Measurements from ENCODE around the gene MAP3K3. TPM values are rescaled to one million over a fixed set of nuclear protein-coding genes. Genes with fewer than 3 reads are reported as not detected.

The MAP3K3 gene
- total and polyA plus RNA-seq, 2 donors (not counting 3 experiments of a cell fraction or from before 2014, with no cell fraction given): 56.6 to 81.0 TPM

GRCh38 chr17:63685578-63685977 is 63.4 kb downstream of the MAP3K3 start:
- peaks cover 11 to 47% of the 10 kb centered on the region in 2 experiments for H3K36me3 ChIP-seq (ENCODE audit: control insufficient read depth in 2 of 2, extremely low read depth in 1 of 2, insufficient read depth in 2 of 2, low read length in 2 of 2)
- no TSS peak for BruUV-seq (replicated peaks)

More at GRCh38 chr17:63685578-63685977, 63.4 kb downstream of the MAP3K3 start:
- no peak overlapping the region for H3K27ac ChIP-seq (ENCODE audit: insufficient read depth, low read depth, low read length)
- H3K9ac ChIP-seq (replicated peaks; ENCODE audit: extremely low read depth, insufficient read depth, low read length): no peak overlapping the region
- H3K9me1 ChIP-seq (replicated peaks; ENCODE audit: control insufficient read depth, extremely low read depth, insufficient read depth, low read length): no peaks in the 10 kb centered on the region
- H2AFZ ChIP-seq (ENCODE audit: low read depth, low read length): no peak overlapping the region
- TF ChIP-seq EZH2 (IDR thresholded peaks at IDR 0.05; ENCODE audit: borderline replicate concordance, low read depth, low read length, severe bottlenecking): no peak
- TF ChIP-seq GATA2 (IDR thresholded peaks at IDR 0.05; ENCODE audit: insufficient read depth, insufficient read length, low read depth, low read length): no peak
- no peak for TF ChIP-seq JUN (IDR thresholded peaks at IDR 0.05; ENCODE audit: borderline replicate concordance, insufficient read depth, insufficient read length, low read depth)
- TF ChIP-seq CTCF (IDR thresholded peaks at IDR 0.05; ENCODE audit: extremely low read depth in 1 of 2, insufficient read depth in 1 of 2, low read depth in 1 of 2, low read length in 2 of 2): no peak
- TF ChIP-seq POLR2AphosphoS5 (IDR thresholded peaks at IDR 0.05; ENCODE audit: insufficient read depth, low read depth, low read length): no peak
- no peak for TF ChIP-seq MYC (IDR thresholded peaks at IDR 0.05; ENCODE audit: low read depth, low read length)
- no peak for TF ChIP-seq MAX (IDR thresholded peaks at IDR 0.05; ENCODE audit: insufficient read depth, insufficient read length)
- no peak for TF ChIP-seq POLR2A (IDR thresholded peaks at IDR 0.05; ENCODE audit: low read depth, low read length)
- TF ChIP-seq FOS (IDR thresholded peaks at IDR 0.05; ENCODE audit: borderline replicate concordance, insufficient read depth, low read length): no peak
- no peak overlapping the region for H3K4me3 ChIP-seq (replicated peaks in 1 of 3; ENCODE audit: insufficient read depth in 1 of 3, low read depth in 1 of 3, low read length in 3 of 3)
- no peak for DNase-seq (ENCODE audit: low read depth, low spot score)
- H3K79me2 ChIP-seq (ENCODE audit: control insufficient read depth, insufficient read depth, low read length): no peaks in the 10 kb centered on the region
- intact Hi-C loops (cut with micrococcal nuclease): no loop called here
- H3K4me2 ChIP-seq (ENCODE audit: insufficient read depth, low read length): no peak overlapping the region
- CTCF ChIA-PET: interaction anchor here (1.1 kb wide), 1 partner anchor 12 kb away, joined by 3 read pairs; no protein-coding TSS in a partner anchor
- no peaks in the 10 kb centered on the region for H3K9me3 ChIP-seq (replicated peaks; ENCODE audit: control insufficient read depth, insufficient read depth, low read length)
- H3K27me3 ChIP-seq (ENCODE audit: control insufficient read depth in 2 of 2, insufficient read depth in 2 of 2, low read length in 2 of 2): no peaks in the 10 kb centered on the region
- POLR2A ChIA-PET: no interaction called here
- no peak for FAIRE-seq
- dilution Hi-C loops (cut with MboI; ENCODE audit: extremely low pct_ligation_motif_present, low sequenced_read_pairs): no loop called here
- peaks cover 12% of the 10 kb centered on the region for H3K4me1 ChIP-seq (ENCODE audit: control insufficient read depth, extremely low read depth, insufficient read depth, low read length)
- H4K20me1 ChIP-seq (replicated peaks; ENCODE audit: control insufficient read depth, extremely low read depth, insufficient read depth, low read length): no peaks in the 10 kb centered on the region
